ENCODE results near the gene SMIM41. TPM values are rescaled to one million over a fixed set of nuclear protein-coding genes. Genes with fewer than 3 reads are reported as not detected.

SMIM41 gene
- total and polyA plus RNA-seq, 2 donors (not counting 1 experiment from before 2014, with no cell fraction given), result 2.0 to 4.8 TPM

- H3K79me2 ChIP-seq (ENCODE audit: control insufficient read depth, insufficient read depth, low read length), result no peaks in the 10 kb centered on the region
- no peak for DNase-seq (ENCODE audit: low read depth in 2 of 2)
- no peaks in the 10 kb centered on the region for H3K9me3 ChIP-seq (ENCODE audit: control insufficient read depth, insufficient read depth, low read depth, low read length)
- no peak overlapping the region for H3K4me2 ChIP-seq (ENCODE audit: extremely low read depth, insufficient read depth, low read length)
- H2AFZ ChIP-seq (ENCODE audit: low read length), result no peak overlapping the region
- no peaks in the 10 kb centered on the region for H3K36me3 ChIP-seq (ENCODE audit: control insufficient read depth, insufficient read depth, low read length)
- H3K4me1 ChIP-seq (ENCODE audit: control insufficient read depth, extremely low read depth, insufficient read depth, low read length), result peaks cover 20% of the 10 kb centered on the region
- no peaks in the 10 kb centered on the region for H3K27me3 ChIP-seq (ENCODE audit: control insufficient read depth, insufficient read depth, low read length)
- TF ChIP-seq EZH2 (IDR thresholded peaks at IDR 0.05; ENCODE audit: low read length, missing control alignments), result no peak
- H3K27ac ChIP-seq (ENCODE audit: insufficient read depth, low read length), result no peak overlapping the region
- H3K9ac ChIP-seq (ENCODE audit: insufficient read depth, low read length), result no peak overlapping the region
- no peaks in the 10 kb centered on the region for H4K20me1 ChIP-seq (ENCODE audit: control insufficient read depth, extremely low read depth, insufficient read depth, low read length)
- no peak overlapping the region for H3K4me3 ChIP-seq (replicated peaks in 1 of 4; ENCODE audit: control extremely low read depth in 1 of 4, insufficient read depth in 1 of 4, low read depth in 3 of 4, low read length in 4 of 4)
These were observed 38.5 kb upstream of the SMIM41 start for GRCh38 chr12:52041035-52041434.

GRCh38 chr12:52041695-52042123 lies 37.8 kb upstream of the SMIM41 start:
- Histone ChIP-seq H3K9me3 (ENCODE audit: control insufficient read depth, insufficient read depth, low read depth, low read length) (no peaks in the 10 kb centered on the region), H3K36me3 (ENCODE audit: control insufficient read depth, insufficient read depth, low read length) (no peaks in the 10 kb centered on the region), H4K20me1 (ENCODE audit: control insufficient read depth, extremely low read depth, insufficient read depth, low read length) (no peaks in the 10 kb centered on the region), H3K9ac (ENCODE audit: insufficient read depth, low read length) (no peak overlapping the region), H3K4me1 (ENCODE audit: control insufficient read depth, extremely low read depth, insufficient read depth, low read length) (peaks cover 16% of the 10 kb centered on the region), H3K79me2 (ENCODE audit: control insufficient read depth, insufficient read depth, low read length) (no peaks in the 10 kb centered on the region), H3K4me3 (replicated peaks in 1 of 4; ENCODE audit: control extremely low read depth in 1 of 4, insufficient read depth in 1 of 4, low read depth in 3 of 4, low read length in 4 of 4) (no peak overlapping the region), H2AFZ (ENCODE audit: low read length) (no peak overlapping the region), H3K4me2 (ENCODE audit: extremely low read depth, insufficient read depth, low read length) (no peak overlapping the region), H3K27ac (ENCODE audit: insufficient read depth, low read length) (no peak overlapping the region), H3K27me3 (ENCODE audit: control insufficient read depth, insufficient read depth, low read length) (no peaks in the 10 kb centered on the region)
- peak in 1 of 2 donors; percentile 59 for DNase-seq (ENCODE audit: low read depth in 2 of 2)
- TF ChIP-seq EZH2 (IDR thresholded peaks at IDR 0.05; ENCODE audit: low read length, missing control alignments), result no peak
- TF ChIP-seq CTCF (conservative IDR thresholded peaks at IDR 0.05 in 1 of 2, IDR thresholded peaks at IDR 0.05 in 1 of 2; ENCODE audit: low read depth in 1 of 2, low read length in 2 of 2), result no peak

GRCh38 chr12:52042706-52043385 lies 36.7 kb upstream of the SMIM41 start:
- H3K9ac ChIP-seq (ENCODE audit: insufficient read depth, low read length), result no peak overlapping the region

More at GRCh38 chr12:52042706-52043385, 36.7 kb upstream of the SMIM41 start:
- no peaks in the 10 kb centered on the region for H3K79me2 ChIP-seq (ENCODE audit: control insufficient read depth, insufficient read depth, low read length)
- peaks cover 16% of the 10 kb centered on the region for H3K4me1 ChIP-seq (ENCODE audit: control insufficient read depth, extremely low read depth, insufficient read depth, low read length)
- no peak for TF ChIP-seq CTCF (conservative IDR thresholded peaks at IDR 0.05 in 1 of 2, IDR thresholded peaks at IDR 0.05 in 1 of 2; ENCODE audit: low read depth in 1 of 2, low read length in 2 of 2)
- TF ChIP-seq EZH2 (IDR thresholded peaks at IDR 0.05; ENCODE audit: low read length, missing control alignments), result no peak
- no peaks in the 10 kb centered on the region for H4K20me1 ChIP-seq (ENCODE audit: control insufficient read depth, extremely low read depth, insufficient read depth, low read length)
- H3K27ac ChIP-seq (ENCODE audit: insufficient read depth, low read length), result peak overlapping the region; percentile 89
- H3K27me3 ChIP-seq (ENCODE audit: control insufficient read depth, insufficient read depth, low read length), result no peaks in the 10 kb centered on the region
- no peak overlapping the region for H2AFZ ChIP-seq (ENCODE audit: low read length)
- no peaks in the 10 kb centered on the region for H3K36me3 ChIP-seq (ENCODE audit: control insufficient read depth, insufficient read depth, low read length)
- H3K9me3 ChIP-seq (ENCODE audit: control insufficient read depth, insufficient read depth, low read depth, low read length), result no peaks in the 10 kb centered on the region
- no peak overlapping the region for H3K4me2 ChIP-seq (ENCODE audit: extremely low read depth, insufficient read depth, low read length)
- H3K4me3 ChIP-seq (replicated peaks in 1 of 4; ENCODE audit: control extremely low read depth in 1 of 4, insufficient read depth in 1 of 4, low read depth in 3 of 4, low read length in 4 of 4), result no peak overlapping the region
- no peak for DNase-seq (ENCODE audit: low read depth in 2 of 2)
